Suppressor macrophage treated with lipopolysaccharide for 4 hours (primary cell): Measurements from ENCODE around the gene A1CF.
"Not testable (repeated sequence)": the region's sequence is repeated elsewhere in the genome, so short reads cannot be mapped to it uniquely, and the experiment has no call there.

Experiments used
- DNase-seq: peaks from one replicate; pipeline ENCODE4 v3.0.0-alpha.2; 2020

A1CF gene

DNA sequence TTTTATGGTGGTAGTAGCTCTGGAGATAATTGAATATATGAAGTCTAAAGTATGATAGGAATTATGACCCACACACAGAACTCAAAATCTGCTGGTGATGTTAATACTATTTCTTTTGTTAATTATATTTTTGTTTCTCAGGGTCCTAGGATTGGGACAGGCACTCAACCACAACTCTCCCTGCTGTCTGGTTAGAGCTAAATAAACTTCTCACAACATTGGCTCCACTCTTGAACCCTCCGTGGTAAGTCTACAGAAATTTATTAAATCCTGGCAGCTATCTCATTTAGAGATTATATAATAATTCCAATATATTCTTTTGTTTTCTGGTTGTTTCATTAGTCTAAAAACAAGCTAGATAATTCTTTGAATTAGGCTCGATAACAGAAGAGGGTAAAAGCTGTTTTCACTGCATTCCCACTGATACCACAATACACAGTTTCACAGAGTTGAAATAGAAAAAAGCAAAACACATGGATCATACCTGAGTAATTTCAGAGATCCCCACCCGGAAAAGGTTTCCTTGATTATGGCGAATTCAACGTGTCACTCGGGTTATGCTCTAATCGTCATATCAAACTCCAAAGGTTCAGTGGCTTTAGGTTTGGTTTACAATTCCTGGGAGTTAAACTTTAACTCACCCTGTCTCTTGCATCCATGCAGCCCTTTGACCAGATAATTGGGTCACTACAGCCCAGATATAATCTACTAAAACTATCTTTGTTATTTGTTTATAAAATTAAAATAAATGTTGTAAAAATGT is at the start of gene A1CF:
A1CF (minus strand) TSS at position 531 of the 763 bp plus-strand sequence. CDS start 25,687 bp downstream, outside the sequence.
- no peak for DNase-seq

DNA sequence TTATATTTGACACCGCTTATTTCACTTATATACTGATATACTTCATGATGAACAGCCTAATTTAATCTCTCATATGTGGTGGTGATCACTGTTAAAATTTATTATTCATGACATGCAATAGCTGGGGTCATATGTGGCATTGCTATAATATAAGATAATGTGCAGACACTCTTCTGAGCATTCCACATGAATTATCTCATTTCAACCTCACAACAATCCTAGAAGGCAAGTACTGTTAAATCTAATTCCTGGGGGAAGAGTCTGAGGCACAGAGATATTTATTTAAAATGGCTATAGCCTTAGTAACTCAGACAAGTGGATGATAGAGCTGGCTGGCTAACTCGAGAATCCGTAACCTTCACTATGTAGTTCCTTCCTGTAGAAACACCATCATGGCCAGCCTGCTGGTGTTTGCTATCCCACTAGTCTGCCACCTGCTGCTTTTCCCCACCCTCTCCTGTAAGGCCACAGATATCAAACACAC is 46.6 kb upstream of the A1CF start:
- DNase-seq, result no peak

DNA sequence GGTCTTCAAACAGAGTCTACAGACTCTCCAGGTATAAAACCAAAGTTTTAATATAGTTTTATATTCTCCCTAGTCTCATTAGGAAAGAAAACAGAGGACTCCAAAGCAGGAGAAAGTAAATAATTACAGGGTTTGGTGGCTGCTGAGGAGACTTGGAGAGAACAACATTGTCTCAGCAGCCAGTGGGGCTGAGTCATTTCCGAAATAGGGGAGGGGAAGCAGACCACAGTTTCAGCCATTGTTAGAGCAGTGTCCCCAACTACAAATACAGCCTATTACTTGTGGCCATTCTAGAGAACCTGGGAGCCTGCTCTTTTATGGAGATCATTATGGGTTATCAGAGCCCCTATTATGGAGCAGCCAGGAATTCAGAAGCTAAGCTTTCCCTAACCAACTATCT is 44.2 kb upstream of the A1CF start:
- DNase-seq, result no peak

DNA sequence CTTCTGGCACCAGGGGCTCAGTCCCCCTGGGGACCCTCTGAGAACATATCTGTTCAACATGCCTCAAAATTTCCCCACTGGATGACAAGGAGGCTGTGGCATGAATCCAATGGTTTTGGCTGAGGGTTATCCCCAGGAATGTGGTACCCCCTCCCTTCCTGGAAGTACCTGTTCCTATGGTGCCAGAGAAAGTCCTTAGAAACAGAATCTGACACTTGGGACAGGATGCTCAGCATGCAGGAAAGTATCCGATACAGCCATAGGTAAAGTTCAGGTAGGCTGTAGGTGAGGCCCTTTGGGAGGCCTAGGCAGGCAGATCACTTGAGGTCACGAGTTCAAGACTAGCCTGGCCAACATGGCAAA is 42.7 kb upstream of the A1CF start:
- DNase-seq, result no peak

DNA sequence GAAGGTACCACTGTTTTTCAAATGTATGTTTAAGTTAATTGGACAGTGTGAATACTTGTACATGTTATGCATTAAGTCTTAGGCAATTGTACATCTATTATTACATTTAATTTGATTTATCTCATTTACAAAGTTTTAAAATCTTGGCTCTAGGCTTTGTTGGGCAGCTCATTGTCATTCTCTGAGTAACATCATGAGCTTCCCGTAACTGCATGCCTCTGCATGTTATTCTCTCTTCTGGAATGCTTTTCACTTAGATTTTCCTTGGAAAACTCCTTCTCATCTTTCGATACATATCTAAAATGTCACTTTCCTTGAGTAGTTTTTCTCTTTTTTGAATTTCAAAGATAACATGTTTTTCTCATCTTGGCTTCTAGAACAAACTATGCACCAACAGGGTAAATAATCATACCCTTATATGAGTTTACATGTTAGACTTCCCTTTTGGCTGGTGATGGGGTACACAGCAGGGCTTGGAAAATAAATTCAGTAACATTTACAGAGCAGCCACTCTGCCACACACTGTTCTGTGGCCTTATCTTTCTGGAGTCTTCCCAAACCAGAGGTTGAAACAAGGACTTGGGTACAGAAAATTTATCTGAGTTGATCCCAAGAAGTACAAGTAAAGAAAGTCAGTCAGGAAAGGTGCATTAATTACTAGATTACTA is 42.2 kb upstream of the A1CF start:
- no peak for DNase-seq

DNA sequence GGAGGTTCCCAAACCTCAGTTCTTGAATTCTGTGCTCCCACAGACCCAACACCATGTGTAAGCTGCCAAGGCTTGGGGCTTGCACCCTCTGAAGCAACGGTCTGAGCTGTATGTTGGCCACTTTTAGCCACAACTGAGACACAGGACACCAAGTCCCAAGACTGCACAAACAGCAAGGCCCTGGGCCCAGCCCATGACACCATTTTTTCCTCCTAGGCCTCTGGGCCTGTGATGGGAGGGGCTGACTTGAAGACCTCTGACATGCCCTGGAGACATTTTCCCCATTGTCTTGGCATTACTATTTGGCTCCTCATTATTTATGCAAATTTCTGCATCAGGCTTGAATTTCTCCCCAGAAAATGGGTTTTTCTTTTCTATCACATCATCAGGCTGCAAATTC is 38.0 kb upstream of the A1CF start:
- DNase-seq, result not testable (repeated sequence)

- DNase-seq, result no peak
Observed at GRCh38 chr10:50919010-50919409, 33.6 kb upstream of the A1CF start.

GRCh38 chr10:50918529-50918928 is 33.1 kb upstream of the A1CF start:
- no peak for DNase-seq

DNA sequence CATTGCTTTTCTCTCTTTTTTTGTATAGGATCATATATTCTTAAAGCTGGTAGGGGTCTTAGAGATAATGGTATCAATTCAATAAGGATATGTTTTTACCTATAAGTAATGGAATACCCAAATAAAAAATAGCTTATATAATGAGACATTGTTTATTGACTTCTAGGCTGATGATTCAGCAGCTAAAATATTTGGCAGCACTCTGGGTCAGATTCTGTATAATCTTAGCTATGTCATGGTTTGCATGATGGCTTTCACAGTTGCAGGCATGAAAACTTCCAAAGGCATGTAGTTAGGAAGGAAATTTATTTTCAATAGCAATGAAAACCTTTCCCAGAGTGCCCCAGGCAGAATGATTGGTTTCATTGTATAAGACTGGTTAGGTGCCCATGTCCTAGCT is 32.1 kb upstream of the A1CF start:
- DNase-seq, result no peak

DNA sequence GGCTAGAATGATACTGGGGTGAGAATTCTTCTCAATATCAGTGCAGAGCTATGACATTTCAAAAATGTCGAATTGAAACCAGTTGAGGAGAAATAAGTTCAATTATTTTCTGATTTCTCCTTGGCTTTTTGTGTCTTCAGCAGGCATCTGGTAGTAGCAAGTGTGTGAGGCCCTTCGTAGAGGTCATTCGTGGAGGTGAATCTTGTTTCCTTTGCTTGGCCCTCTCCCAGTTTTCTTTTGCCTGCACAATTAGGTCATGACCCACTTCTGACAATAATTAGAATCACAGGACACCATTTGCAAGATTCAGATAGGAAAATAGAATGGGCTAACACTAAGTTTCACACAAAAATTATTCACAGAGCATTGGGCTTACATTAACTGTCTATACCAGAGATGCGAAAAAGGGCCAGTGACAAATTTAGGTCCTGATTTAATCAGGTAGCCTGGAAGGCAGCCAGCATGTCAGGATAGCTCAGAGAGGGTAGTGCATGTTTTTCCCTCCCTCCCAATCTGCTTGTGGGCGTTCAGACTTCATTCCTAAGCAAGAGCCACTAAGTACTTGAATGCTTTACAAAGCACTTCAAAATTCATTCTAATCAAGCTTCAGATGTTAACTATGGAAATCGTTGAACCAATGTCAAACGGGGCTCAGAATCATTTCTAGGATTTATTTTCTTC is 24.0 kb upstream of the A1CF start:
- DNase-seq, result no peak

GRCh38 chr10:50908366-50908765 is 22.9 kb upstream of the A1CF start:
- no peak for DNase-seq

GRCh38 chr10:50905797-50906196 is 20.4 kb upstream of the A1CF start:
- not testable (repeated sequence) for DNase-seq

DNA sequence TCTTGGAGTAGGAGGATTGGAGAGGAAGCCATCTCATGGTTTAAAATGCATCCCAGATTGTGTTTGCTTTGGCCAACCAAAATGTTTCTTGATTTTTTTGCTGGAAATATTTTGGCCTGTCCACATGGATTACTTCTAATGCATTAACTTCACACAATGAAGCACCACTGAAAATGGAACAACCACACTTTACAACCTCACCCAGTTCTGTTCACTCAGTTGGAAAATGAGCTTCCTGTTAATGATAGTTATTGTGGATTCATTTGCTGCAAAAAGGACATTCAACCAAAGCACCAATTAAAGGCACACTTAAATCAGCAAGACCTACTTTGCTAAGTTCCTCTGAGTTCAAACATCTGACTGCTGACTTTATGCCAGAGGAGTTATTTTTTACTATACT is 11.3 kb upstream of the A1CF start:
- DNase-seq, result no peak

- DNase-seq, result no peak
Observed at GRCh38 chr10:50894312-50894711, 8.9 kb upstream of the A1CF start.

- DNase-seq, result no peak
Observed at GRCh38 chr10:50892467-50892866, 7.0 kb upstream of the A1CF start.

DNA sequence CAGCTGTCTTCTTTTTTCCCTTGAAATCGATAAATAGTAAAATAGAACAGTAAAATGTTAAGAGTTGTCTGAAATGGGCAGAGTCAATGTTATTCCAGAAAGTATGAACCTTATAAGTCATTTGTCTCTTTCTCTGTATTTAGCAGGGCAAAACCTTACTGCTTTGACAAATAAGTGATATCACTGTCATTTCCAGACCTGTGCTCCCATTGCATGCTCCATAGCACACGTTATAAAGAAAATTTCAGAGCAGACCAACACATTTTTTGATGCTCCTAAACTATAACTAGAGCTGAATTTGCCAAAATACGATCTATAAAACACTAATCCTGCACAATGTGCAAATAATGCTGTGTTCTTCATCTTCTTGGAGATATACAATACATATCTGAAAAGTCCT is 1.1 kb downstream of the A1CF start:
- no peak for DNase-seq

GRCh38 chr10:50883629-50884028 is 1.8 kb downstream of the A1CF start:
- DNase-seq, result no peak

DNA sequence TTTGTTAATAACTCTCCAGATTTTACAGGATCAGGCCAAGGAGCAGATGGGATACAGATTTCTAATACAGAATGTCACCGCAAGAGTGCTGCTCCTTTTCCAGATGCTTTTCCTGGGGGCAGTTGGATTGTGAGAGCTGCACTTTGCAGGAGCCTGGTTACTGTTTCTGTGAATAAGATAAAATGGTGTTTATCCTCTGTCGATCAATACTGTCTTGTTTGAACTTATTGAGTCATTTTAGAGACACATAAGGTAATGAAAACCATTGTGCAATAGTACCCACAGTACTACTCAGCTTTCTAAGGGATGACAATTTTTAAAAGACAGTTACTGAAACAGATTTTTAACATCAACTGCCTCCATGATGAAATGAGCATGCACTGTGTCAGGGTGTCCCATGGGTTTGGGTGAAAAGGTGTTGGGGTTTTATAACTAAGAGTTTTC is 2.9 kb downstream of the A1CF start:
- no peak for DNase-seq

DNA sequence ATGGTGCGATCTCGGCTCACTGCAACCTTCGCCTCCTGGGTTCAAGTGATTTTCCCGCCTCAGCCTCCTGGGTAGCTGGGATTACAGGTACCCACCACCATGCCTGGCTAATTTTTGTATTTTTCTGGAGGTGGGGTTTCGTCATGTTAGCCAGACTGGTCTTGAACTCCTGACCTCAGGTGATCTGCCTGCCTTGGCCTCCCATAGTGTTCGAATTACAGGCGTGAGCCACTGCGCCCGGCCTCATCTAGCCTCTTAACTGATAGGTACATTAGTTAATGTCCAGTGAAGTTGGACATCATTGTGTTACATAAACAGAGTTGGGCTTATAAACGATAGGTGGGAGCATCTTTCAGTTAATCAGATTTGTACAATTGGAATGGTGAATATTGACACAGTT is 4.4 kb downstream of the A1CF start:
- not testable (repeated sequence) for DNase-seq

- DNase-seq, result no peak
Observed at GRCh38 chr10:50876429-50876828, 9.0 kb downstream of the A1CF start.

DNA sequence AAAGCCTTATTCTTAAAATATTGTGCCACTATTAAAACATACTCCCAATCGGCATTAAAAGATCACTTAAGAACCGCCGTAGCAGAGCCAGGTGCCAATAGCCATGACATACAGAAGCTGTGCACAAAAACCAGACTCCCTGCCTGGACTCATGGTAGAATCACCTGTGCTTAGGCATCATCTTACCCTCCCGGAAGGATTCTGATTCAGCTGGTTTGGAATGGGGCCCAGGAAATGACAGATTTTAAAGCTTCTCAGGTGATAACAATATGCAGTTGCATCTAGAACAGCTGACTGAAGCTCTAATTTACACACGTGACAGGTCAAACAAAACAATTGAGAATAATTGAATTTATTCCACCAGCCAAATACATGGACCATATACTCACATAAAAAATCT is 10.7 kb downstream of the A1CF start:
- no peak for DNase-seq

GRCh38 chr10:50866317-50866716 is 19.1 kb downstream of the A1CF start:
- no peak for DNase-seq

- no peak for DNase-seq
Observed at GRCh38 chr10:50862719-50863118, 22.7 kb downstream of the A1CF start.

- DNase-seq, result no peak
Observed at GRCh38 chr10:50861370-50861769, 24.1 kb downstream of the A1CF start.
